GM19238 (cell line): ENCODE measurements around the gene CRELD2.
"Not testable (repeated sequence)": the region's sequence is repeated elsewhere in the genome, so short reads cannot be mapped to it uniquely, and the experiment has no call there.

Experiments used
- DNase-seq: peaks from one replicate; pipeline ENCODE4 v3.0.0; 2011; ENCODE audit warnings: low spot score; ENCODE audit not compliant: insufficient read length

The CRELD2 gene

GRCh38 chr22:49945042-49945794 lies 26.8 kb downstream of the CRELD2 start:
- not testable (repeated sequence) for DNase-seq

- DNase-seq, result no peak
Observed at GRCh38 chr22:49946612-49947295, 28.3 kb downstream of the CRELD2 start.

GRCh38 chr22:49947296-49947622 lies 28.8 kb downstream of the CRELD2 start:
- DNase-seq, result no peak

GRCh38 chr22:49948116-49948957 lies 29.9 kb downstream of the CRELD2 start:
- DNase-seq, result no peak

- DNase-seq, result no peak
Observed at GRCh38 chr22:49948958-49949913, 30.8 kb downstream of the CRELD2 start.

- DNase-seq, result no peak
Observed at GRCh38 chr22:49949914-49950292, 31.5 kb downstream of the CRELD2 start.

- no peak for DNase-seq
Observed at GRCh38 chr22:49950396-49950994, 32.1 kb downstream of the CRELD2 start.

GRCh38 chr22:49951000-49951677 lies 32.7 kb downstream of the CRELD2 start:
- DNase-seq, result no peak

GRCh38 chr22:49951678-49951985 lies 33.2 kb downstream of the CRELD2 start:
- no peak for DNase-seq

- no peak for DNase-seq
Observed at GRCh38 chr22:49951986-49952896, 33.8 kb downstream of the CRELD2 start.

- DNase-seq, result no peak
Observed at GRCh38 chr22:49953027-49953679, 34.7 kb downstream of the CRELD2 start.

GRCh38 chr22:49953680-49954344 lies 35.4 kb downstream of the CRELD2 start:
- DNase-seq, result no peak

GRCh38 chr22:49954354-49954753 lies 35.9 kb downstream of the CRELD2 start:
- no peak for DNase-seq

- no peak for DNase-seq
Observed at GRCh38 chr22:49954991-49955580, 36.7 kb downstream of the CRELD2 start.

GRCh38 chr22:49955581-49956417 lies 37.4 kb downstream of the CRELD2 start:
- no peak for DNase-seq

- no peak for DNase-seq
Observed at GRCh38 chr22:49956418-49956770, 38.0 kb downstream of the CRELD2 start.
